ENCODE data around the gene NBAS.

Gene NBAS

DNA sequence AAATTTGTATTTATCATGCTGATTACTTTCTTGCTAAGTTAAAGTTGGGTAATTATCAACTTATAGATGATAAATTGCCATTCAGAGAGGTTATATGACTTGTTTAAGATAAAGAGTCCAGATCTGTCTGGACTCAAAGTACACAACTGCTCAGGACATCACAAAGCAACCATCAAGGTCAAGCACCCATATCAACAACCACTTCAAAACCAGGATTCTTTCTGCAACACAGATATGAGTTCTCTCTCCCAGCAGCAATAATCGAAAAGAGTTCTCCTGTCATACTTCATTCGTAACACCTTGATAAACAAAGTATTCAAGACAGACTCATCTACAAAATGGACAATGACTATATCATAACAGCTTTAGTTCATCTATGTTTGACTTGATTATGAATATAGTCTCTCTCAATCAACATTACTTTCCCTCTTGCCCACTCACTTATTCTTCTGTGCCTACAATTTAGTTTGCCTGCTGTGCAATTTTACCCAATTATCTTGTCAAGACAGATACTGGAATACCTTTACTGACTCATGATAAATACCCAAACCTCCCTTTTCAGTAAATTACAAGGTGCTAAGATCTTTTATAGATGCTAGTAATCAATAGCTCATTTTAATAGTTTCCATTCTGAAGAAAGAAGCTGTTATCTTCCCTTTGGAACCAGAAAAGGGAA is 281.8 kb downstream of the NBAS start:
- TF ChIP-seq CTCF (IDR thresholded peaks at IDR 0.05; ENCODE audit: low read depth, low read length, missing control alignments) = no peak
- H3K4me3 ChIP-seq (ENCODE audit: low read depth, low read length) = no peak overlapping the region
- no peak for DNase-seq (ENCODE audit: low read depth)
- in situ Hi-C loops (cut with HindIII; ENCODE audit: low sequenced_read_pairs) = no loop called here

- no peak for DNase-seq (ENCODE audit: low read depth)
- TF ChIP-seq CTCF (IDR thresholded peaks at IDR 0.05; ENCODE audit: low read depth, low read length, missing control alignments) = no peak
- in situ Hi-C loops (cut with HindIII; ENCODE audit: low sequenced_read_pairs) = no loop called here
- no peak overlapping the region for H3K4me3 ChIP-seq (ENCODE audit: low read depth, low read length)
Measured at GRCh38 chr2:15278296-15278695, 282.8 kb downstream of the NBAS start.

- no peak overlapping the region for H3K4me3 ChIP-seq (ENCODE audit: low read depth, low read length)
- DNase-seq (ENCODE audit: low read depth) = no peak
- no peak for TF ChIP-seq CTCF (IDR thresholded peaks at IDR 0.05; ENCODE audit: low read depth, low read length, missing control alignments)
- in situ Hi-C loops (cut with HindIII; ENCODE audit: low sequenced_read_pairs) = no loop called here
Measured at GRCh38 chr2:15275346-15275745, 285.8 kb downstream of the NBAS start.

- in situ Hi-C loops (cut with HindIII; ENCODE audit: low sequenced_read_pairs) = no loop called here
- H3K4me3 ChIP-seq (ENCODE audit: low read depth, low read length) = no peak overlapping the region
- TF ChIP-seq CTCF (IDR thresholded peaks at IDR 0.05; ENCODE audit: low read depth, low read length, missing control alignments) = no peak
- no peak for DNase-seq (ENCODE audit: low read depth)
Measured at GRCh38 chr2:15273452-15273851, 287.7 kb downstream of the NBAS start.

DNA sequence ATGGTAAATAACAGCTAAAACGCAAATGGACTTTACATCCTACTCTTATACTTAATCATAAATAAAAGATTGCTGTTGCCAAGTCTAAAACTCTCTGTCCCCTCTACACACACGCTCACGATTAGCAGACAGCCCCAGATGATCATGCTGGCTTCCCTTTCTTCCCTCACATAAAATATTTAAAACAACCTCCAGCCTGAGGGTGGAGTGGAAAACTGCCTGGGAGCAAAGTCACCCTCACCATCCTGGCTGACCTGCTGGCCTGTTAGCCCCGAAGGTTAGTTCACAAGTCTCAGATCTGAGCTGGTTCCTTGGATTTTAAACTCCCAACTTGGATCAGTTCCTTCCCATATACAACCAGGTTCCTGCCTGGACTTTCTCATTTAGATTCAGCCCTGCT is 288.2 kb downstream of the NBAS start:
- TF ChIP-seq CTCF (IDR thresholded peaks at IDR 0.05; ENCODE audit: low read depth, low read length, missing control alignments) = no peak
- no peak for DNase-seq (ENCODE audit: low read depth)
- in situ Hi-C loops (cut with HindIII; ENCODE audit: low sequenced_read_pairs) = no loop called here
- no peak overlapping the region for H3K4me3 ChIP-seq (ENCODE audit: low read depth, low read length)

GRCh38 chr2:15271941-15272542 is 289.1 kb downstream of the NBAS start:
- no peak for DNase-seq (ENCODE audit: low read depth)
- no peak for TF ChIP-seq CTCF (IDR thresholded peaks at IDR 0.05; ENCODE audit: low read depth, low read length, missing control alignments)

More at GRCh38 chr2:15271941-15272542, 289.1 kb downstream of the NBAS start:
- in situ Hi-C loops (cut with HindIII; ENCODE audit: low sequenced_read_pairs) = no loop called here
- no peak overlapping the region for H3K4me3 ChIP-seq (ENCODE audit: low read depth, low read length)
